Mucosa of gallbladder (tissue), 1 donor: ENCODE results near the gene GRIK3. TPM values are rescaled to one million over a fixed set of nuclear protein-coding genes. Genes with fewer than 3 reads are reported as not detected.
A peak's percentile ranks its signal among the peaks of the same experiment; 100 is the strongest.
"Not testable (repeated sequence)": the region's sequence is repeated elsewhere in the genome, so short reads cannot be mapped to it uniquely, and the experiment has no call there.

Experiments used
- DNase-seq: peaks from one replicate; pipeline ENCODE4 v3.0.0-alpha.2; 2020; ENCODE audit warnings: low spot score
- total RNA-seq: library from RNA; stranded (reverse); gene quantifications from one replicate; pipeline ENCODE4 v1.2.1, GENCODE V29; 2021
- donor health status: DM: no; HTN: no; CAD: no.

GRIK3 gene
- total RNA-seq, 1 donor from 2014 or later, result 1.1 TPM

DNA sequence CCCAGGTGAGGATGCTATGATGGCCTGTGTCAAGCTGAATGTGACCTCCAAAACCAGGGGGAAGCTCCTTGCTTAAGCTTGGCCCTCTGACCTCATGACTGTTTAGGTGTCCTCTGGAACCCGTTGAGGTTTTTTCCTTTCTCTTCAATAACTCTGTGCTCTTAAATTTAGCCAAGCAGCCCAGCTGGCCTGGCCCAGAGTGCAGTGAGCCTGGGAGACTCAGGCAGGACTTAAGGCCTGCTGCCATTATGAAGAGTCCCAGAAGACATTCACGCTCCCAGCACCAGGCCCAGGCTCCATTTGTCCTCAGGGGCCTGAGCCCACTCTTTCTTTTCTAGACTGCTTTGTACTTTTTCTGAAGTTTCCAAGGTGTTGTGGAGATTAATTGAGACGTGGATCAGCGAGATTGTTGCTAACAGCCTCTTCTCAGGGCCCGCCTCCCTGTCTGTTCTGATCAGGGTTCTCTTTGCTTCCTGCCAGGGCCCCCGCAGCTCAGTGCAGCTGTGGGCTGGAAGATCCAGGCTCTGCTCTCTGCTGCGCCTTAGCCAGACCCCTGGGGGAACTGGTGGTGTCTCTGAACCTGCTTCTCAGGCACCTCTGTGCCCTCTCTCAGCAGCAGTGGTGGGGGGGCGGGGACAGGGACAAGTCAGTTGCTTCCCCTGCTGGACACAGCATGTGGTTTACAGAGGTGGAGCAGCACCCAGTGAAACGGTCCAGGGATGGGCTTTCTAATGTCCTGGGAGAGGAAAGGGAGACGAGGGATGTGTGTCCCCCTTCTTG lies 124.2 kb downstream of the GRIK3 start:
- no peak for DNase-seq

DNA sequence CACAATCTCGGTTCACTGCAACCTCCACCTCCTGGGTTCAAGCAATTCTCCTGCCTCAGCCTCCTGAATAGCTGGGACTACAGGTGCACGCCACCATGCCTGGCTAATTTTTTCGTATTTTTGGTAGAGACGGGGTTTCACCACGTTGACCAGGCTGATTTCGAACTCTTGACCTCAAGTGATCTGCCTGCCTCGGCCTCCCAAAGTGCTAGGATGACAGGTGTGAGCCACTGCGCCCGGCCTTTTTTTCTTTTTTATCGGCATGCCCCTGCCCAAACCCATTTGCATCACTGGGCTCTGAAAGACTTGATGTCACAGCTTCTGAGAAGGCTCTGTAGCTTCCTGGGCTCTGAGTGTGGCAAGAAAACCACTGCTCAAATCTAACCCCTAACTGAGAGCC lies 125.0 kb downstream of the GRIK3 start:
- not testable (repeated sequence) for DNase-seq

DNA sequence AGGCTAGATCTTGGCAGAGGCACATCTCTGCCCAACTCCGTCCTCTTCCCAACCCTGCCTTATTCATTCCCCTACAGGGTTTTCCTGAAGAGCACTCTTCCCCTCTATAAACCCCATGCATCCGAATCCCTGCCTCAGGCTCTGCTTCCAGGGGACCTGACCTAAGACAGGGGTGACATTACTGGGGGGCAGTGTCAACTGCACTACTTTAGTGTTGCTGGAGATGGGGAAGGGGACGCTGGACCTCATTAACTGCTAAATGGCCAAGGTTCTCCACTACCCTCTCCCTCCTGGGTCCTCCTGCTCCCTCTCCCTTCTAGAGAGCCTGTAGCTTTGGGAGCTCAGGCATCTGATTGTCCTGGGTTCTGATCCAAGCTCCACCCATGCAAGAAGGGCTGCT lies 126.2 kb downstream of the GRIK3 start:
- DNase-seq, result no peak

GRCh38 chr1:36906555-36906954 lies 127.8 kb downstream of the GRIK3 start:
- no peak for DNase-seq

DNA sequence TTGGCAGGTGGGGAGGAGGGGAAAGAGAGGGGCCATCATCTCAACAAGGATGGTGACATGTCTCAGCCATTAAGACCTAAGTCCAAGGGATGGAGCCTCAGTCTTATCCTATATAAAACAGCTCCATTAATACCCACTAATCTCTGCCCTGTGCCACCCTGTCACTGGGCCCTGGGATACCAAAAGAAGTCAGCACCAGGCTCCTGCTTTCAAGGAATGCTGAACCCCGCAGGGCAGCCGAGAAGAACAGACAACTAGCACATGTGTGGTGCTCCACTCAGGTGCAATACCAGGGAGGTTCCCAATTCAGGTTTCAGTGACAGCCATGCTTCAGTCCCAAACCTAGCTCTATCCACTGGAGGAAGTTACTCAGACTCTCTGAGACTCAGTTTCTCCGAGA lies 128.4 kb downstream of the GRIK3 start:
- no peak for DNase-seq

GRCh38 chr1:36900128-36900527 lies 134.2 kb downstream of the GRIK3 start:
- no peak for DNase-seq

- DNase-seq, result not testable (repeated sequence)
Measured at GRCh38 chr1:36897813-36898212, 136.5 kb downstream of the GRIK3 start.

GRCh38 chr1:36894824-36895223 lies 139.5 kb downstream of the GRIK3 start:
- peak; percentile 1 for DNase-seq

- DNase-seq, result peak; percentile 6
Measured at GRCh38 chr1:36890776-36891175, 143.5 kb downstream of the GRIK3 start.

GRCh38 chr1:36889478-36890226 lies 144.7 kb downstream of the GRIK3 start:
- DNase-seq, result peak; percentile 8

- peak; percentile 4 for DNase-seq
Measured at GRCh38 chr1:36888811-36889477, 145.4 kb downstream of the GRIK3 start.

DNA sequence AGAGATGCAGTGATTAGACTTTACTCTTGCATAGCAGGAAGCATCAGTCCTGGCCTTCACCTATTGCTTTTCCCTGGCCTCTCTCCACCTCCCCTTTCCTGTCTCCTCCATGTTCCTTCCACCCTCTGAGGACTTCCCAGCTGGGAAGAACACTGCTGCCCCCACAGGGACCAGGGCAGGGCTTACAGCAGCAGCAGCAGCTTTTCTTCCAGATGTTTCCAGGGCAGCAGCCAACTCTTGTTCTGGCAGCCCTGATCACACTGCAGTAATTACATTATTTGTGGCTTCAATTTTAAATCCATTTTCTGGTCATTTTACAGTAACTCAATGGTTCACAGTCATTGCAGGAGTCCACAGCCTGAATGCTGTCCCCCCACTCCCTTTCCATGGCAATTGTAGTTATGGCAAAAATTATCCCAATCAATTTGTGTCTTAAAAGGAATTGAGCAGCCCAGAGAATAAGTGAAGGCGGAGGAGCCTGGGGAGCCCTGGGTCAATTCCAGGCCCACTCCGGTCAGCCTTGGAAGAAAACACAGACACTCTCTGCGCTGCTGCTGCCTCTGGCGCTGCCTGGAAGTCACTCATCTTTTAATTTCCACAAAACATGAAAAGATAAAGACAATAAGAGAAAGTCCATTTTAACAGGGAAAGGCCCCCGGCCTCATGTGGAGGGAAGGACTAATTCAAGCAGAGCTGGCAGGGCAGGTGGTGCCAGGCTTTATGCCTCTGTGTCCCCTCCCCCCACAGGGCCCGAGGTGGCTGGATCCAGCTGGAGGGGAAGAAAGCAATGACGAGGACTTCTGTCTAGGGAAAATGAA lies 148.6 kb downstream of the GRIK3 start:
- peak; percentile 7 for DNase-seq

DNA sequence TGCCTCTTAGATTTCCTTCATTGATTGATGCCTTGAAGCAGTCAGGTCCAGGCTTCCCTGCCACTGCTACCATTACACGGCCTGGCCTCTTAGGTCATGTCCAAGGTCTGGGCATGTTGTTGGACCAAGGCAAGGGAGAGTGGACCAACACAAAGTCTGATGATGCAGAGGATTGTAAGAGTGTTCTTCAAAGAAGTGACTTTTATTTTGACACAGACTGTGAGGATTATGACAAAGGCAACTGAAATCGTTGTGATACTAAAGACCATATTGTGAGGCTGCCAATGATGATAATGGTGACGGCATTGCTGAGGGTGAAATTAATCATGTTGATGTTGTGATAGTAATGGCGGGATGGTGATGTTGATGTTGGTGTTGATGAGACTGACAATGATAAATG lies 149.5 kb downstream of the GRIK3 start:
- DNase-seq, result no peak

- no peak for DNase-seq
Measured at GRCh38 chr1:36884029-36884701, 150.2 kb downstream of the GRIK3 start.

DNA sequence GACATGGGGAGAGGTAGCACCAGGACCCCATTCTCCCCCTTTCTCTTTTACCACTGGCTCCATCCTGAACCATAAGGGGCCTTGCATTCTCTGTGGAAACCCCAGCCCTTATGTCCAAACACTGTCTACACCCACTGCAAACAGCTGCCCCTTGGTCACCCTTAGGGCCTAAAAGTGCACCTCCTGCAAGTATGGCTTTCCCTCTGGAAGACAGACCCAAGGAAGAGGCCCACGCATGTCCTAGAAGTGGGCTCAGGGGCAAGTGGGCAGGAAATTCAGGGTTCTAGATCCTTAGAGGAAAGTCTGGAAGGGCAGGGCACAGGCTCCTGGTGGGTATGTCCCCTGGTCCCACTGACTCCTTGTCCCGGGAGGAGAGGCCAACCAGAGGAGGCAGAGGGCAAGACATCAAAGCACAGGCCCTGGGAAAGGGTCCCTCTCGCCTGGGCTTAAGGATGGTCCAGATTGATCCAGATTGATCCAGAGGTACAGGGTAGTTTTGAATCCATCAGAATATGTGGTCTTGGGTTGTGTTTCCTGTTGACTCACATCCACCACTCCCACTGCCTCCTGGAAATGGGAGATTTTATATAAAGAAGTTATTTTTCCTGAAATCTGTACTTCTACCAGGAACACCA lies 150.9 kb downstream of the GRIK3 start:
- peak; percentile 4 for DNase-seq

DNA sequence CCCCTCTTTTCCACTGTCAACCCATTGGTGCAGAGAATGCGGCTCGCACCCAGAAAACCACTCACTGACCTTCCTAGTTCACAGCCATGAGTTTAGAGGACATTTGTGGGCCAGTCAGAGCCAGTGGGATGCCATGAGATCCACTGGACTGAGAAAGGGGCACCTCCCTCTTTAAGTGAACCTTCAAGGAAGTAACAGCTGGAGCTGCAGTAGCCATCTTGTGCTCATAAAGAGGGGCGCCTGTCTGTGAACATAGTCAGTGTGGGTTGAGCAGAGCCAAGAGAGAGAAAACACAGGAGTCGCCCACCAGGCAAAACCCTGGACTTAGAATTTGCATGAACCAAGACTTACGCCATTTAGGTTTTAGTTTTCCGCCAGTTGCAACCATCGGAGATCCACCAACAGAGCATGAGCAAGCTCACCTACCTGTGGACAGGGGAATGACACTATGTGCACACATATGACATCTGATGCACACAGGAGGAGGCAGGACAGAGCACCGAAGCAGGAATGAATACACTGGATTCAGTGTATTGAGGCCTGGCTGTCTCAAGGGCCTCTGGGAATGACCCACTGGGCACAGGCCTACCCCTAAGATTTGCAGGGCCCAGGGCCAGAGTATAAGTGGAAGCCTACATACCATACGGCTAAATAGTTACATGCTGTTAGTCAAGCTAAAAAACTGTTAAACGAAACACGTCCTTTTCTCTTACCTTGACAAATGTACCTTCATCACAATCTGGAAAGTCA lies 151.6 kb downstream of the GRIK3 start:
- peak; percentile 1 for DNase-seq

- peak; percentile 1 for DNase-seq
Measured at GRCh38 chr1:36881541-36881940, 152.8 kb downstream of the GRIK3 start.

DNA sequence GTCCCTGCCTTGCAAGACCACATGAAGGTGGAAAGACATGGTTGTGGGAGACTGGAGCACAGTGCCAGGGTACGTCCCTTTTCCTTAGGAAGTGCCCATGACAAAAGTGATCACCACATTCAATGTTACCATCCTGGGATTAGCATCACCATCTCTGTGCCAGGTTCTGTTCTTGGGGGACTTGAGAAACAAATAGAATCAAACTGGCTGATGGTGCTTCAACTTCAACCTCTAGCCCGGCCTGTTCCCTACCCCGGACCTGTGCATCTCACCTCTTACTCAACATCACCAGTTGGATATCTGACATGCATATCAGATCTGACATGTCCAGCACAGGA lies 153.3 kb downstream of the GRIK3 start:
- peak; percentile 3 for DNase-seq

DNA sequence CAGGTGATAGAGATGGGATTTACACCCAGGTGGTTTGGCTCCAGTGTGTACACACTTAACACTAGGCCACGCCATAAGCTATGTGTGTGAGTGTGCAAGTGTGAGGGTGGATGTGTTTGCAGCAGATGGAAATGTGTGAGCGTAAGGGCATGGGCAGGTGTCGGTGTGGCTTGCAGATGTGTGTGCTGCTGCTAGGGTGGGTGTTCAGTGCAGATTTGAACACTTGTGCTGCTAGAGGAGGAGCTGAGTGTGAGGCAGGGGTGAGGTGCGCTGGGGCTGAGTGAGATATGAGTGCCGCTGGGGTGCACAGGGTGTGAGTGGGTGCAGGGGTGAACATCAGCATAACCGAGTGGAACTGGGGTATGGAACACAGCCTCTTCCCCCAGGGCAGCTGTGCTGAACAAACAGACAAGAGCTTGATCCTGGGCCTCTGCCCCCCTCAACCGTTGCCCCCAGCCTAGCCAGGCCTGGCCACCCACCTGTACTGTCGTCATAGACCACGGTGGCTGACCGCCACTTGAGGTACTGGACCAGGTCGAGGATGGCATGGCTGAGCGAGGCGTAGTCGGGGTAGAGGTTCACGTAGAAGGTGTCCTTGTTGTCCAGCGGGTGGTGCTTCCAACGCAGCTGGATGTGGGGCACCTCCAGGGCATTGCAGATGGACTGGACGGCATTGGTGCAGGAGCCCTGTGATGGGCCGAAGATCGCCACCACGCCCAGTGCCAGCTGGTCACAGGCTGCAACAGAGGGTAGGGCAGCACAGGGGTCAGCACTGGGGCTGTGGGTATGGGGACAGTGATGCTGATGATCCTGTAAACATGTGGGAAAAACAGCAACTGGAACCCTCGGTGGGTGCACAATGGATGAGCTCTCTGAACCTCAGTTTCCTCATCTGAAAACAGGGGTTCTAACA lies 153.9 kb downstream of the GRIK3 start:
- peak; percentile 7 for DNase-seq
